Measurements from ENCODE around the gene TMEM147. TPM values are rescaled to one million over a fixed set of nuclear protein-coding genes. Genes with fewer than 3 reads are reported as not detected.

Gene TMEM147
- total RNA-seq, 1 donor from 2014 or later, result 69.3 TPM

- no peaks in the 10 kb centered on the region for H3K36me3 Mint-ChIP-seq (ENCODE audit: low read depth, unreplicated experiment)
- no peaks in the 10 kb centered on the region for H3K9me3 ChIP-seq (ENCODE audit: insufficient read depth, low read depth, low read length)
- H3K4me3 ChIP-seq (ENCODE audit: insufficient read depth, low read depth, low read length), result no peak overlapping the region
- no peaks in the 10 kb centered on the region for H4K20me1 ChIP-seq (ENCODE audit: insufficient read depth, low read length)
- FAIRE-seq (no peak), DNase-seq (ENCODE audit: low read depth) (no peak)
- peaks cover 12% of the 10 kb centered on the region for H3K27me3 ChIP-seq (ENCODE audit: insufficient read depth, low read length)
- no peaks in the 10 kb centered on the region for H3K4me1 Mint-ChIP-seq (ENCODE audit: low read depth, unreplicated experiment)
- H3K36me3 ChIP-seq (ENCODE audit: insufficient read depth, low read length), result no peaks in the 10 kb centered on the region
- H3K4me2 ChIP-seq (ENCODE audit: low read length), result peak overlapping the region; percentile 86
- no peak overlapping the region for H3K27ac Mint-ChIP-seq (ENCODE audit: unreplicated experiment)
- H3K9me3 Mint-ChIP-seq (ENCODE audit: unreplicated experiment), result no peaks in the 10 kb centered on the region
- H3K27me3 Mint-ChIP-seq (ENCODE audit: low read depth, unreplicated experiment), result peaks cover 76% of the 10 kb centered on the region
- H3K9ac ChIP-seq (ENCODE audit: low read length), result no peak overlapping the region
- peak overlapping the region; percentile 63 for H2AFZ ChIP-seq (ENCODE audit: low read depth, low read length)
- peaks cover 2% of the 10 kb centered on the region for H3K4me1 ChIP-seq (ENCODE audit: insufficient read depth, low read length)
- H3K4me3 Mint-ChIP-seq (ENCODE audit: unreplicated experiment), result peak overlapping the region; percentile 10
- no peak overlapping the region for H3K27ac ChIP-seq (ENCODE audit: low read depth, low read length)
- TF ChIP-seq EZH2 (IDR thresholded peaks at IDR 0.05; ENCODE audit: insufficient read depth, low read length), result no peak
- TF ChIP-seq CTCF (IDR thresholded peaks at IDR 0.05; ENCODE audit: insufficient read depth, low read depth, low read length), result no peak
- no peaks in the 10 kb centered on the region for H3K79me2 ChIP-seq (ENCODE audit: insufficient read depth, low read length)
Observed at GRCh38 chr19:35556846-35557538, 11.6 kb downstream of the TMEM147 start.

- H3K9me3 ChIP-seq (ENCODE audit: insufficient read depth, low read depth, low read length), result no peaks in the 10 kb centered on the region
- H3K4me2 ChIP-seq (ENCODE audit: low read length), result peak overlapping the region; percentile 86
- H3K27me3 ChIP-seq (ENCODE audit: insufficient read depth, low read length), result peaks cover 12% of the 10 kb centered on the region
- no peak for TF ChIP-seq CTCF (IDR thresholded peaks at IDR 0.05; ENCODE audit: insufficient read depth, low read depth, low read length)
- TF ChIP-seq EZH2 (IDR thresholded peaks at IDR 0.05; ENCODE audit: insufficient read depth, low read length), result no peak
- no peak overlapping the region for H3K27ac ChIP-seq (ENCODE audit: low read depth, low read length)
- Mint-ChIP-seq H3K4me3 (ENCODE audit: unreplicated experiment) (peak overlapping the region; percentile 83), H3K27ac (ENCODE audit: unreplicated experiment) (no peak overlapping the region), H3K36me3 (ENCODE audit: low read depth, unreplicated experiment) (no peaks in the 10 kb centered on the region), H3K27me3 (ENCODE audit: low read depth, unreplicated experiment) (peaks cover 76% of the 10 kb centered on the region), H3K9me3 (ENCODE audit: unreplicated experiment) (no peaks in the 10 kb centered on the region), H3K4me1 (ENCODE audit: low read depth, unreplicated experiment) (no peaks in the 10 kb centered on the region)
- FAIRE-seq (no peak), DNase-seq (ENCODE audit: low read depth) (peak; percentile 25)
- H3K4me1 ChIP-seq (ENCODE audit: insufficient read depth, low read length), result peaks cover 2% of the 10 kb centered on the region
- H3K4me3 ChIP-seq (ENCODE audit: insufficient read depth, low read depth, low read length), result peak overlapping the region; percentile 37
- H3K9ac ChIP-seq (ENCODE audit: low read length), result no peak overlapping the region
- H4K20me1 ChIP-seq (ENCODE audit: insufficient read depth, low read length), result no peaks in the 10 kb centered on the region
- no peaks in the 10 kb centered on the region for H3K79me2 ChIP-seq (ENCODE audit: insufficient read depth, low read length)
- no peaks in the 10 kb centered on the region for H3K36me3 ChIP-seq (ENCODE audit: insufficient read depth, low read length)
- H2AFZ ChIP-seq (ENCODE audit: low read depth, low read length), result peak overlapping the region; percentile 77
Observed at GRCh38 chr19:35557539-35558399, 12.3 kb downstream of the TMEM147 start.
